HepG2 (cell line): ENCODE data around the gene VSIG10L2. TPM values are rescaled to one million over a fixed set of nuclear protein-coding genes. Genes with fewer than 3 reads are reported as not detected.

Experiments
- ATAC-seq: fragments of 200-7000 bp; cut with Tn5 transposase; 3 replicates; pipeline ENCODE4 v1.9.1; 2020; ENCODE audit warnings: mild to moderate bottlenecking, moderate library complexity
- BruUV-seq: library from RNA; stranded (reverse); fragments of 400-500 nt; replicated peaks from 2 replicates; lab custom pipeline; 2021; lab: Mats Ljungman, UMichigan
- CTCF ChIA-PET: fragments of 300-600 bp; formaldehyde crosslinking; extraction: SDS; loops from one replicate; lab custom pipeline; 2021; ENCODE audit warnings: low total read pairs, inconsistent platforms, low intra/inter-chr PET ratio; lab: Yijun Ruan, JAX
- POLR2A ChIA-PET: fragments of 350-600 bp; sonication (Branson Sonifier 250); formaldehyde crosslinking; loops from one replicate; lab custom pipeline; 2020; ENCODE audit warnings: antibody characterized with exemption, inconsistent platforms; lab: Yijun Ruan, JAX
- DNase-seq: peaks from one replicate; pipeline ENCODE4 v3.0.0-alpha.2; 2015; ENCODE audit warnings: low spot score
- FAIRE-seq: peaks from 3 replicates; lab custom pipeline; 2011; peaks lifted over from hg19 to GRCh38; lab: Jason Lieb, UNC
- H2AFZ ChIP-seq: one replicate; pipeline ENCODE4 v1.6.1; 2011; ENCODE audit warnings: low read length, inconsistent platforms
- H3K27ac ChIP-seq: fragments of 300-600 bp; 3 replicates; pipeline ENCODE4 v1.8.0; 2011; ENCODE audit warnings: mixed run types, mild to moderate bottlenecking, mixed read lengths, low read length, inconsistent platforms; ENCODE audit not compliant: insufficient read depth; ENCODE audit errors: extremely low read length
- H3K27me3 ChIP-seq, 2 experiments: fragments of 200-600 bp in 1 of 2; 2 replicates in 1 of 2; 3 replicates in 1 of 2; pipeline versions ENCODE4 v1.6.0 to v1.8.0; 2011; ENCODE audit warnings: low read length in 2 of 2, mild to moderate bottlenecking in 2 of 2, moderate library complexity in 2 of 2, inconsistent platforms in 1 of 2; ENCODE audit not compliant: insufficient read depth in 2 of 2, control insufficient read depth in 1 of 2
- H3K36me3 ChIP-seq, 2 experiments: fragments of 200-600 bp in 1 of 2; replicated peaks in 1 of 2; 2 replicates in 1 of 2; 3 replicates in 1 of 2; pipeline versions ENCODE4 v1.5.1 to v1.8.0; 2011; ENCODE audit warnings: low read length in 2 of 2, inconsistent platforms in 1 of 2; ENCODE audit not compliant: insufficient read depth in 2 of 2, control insufficient read depth in 1 of 2
- H3K4me1 ChIP-seq: 2 replicates; pipeline ENCODE4 v1.5.1; 2012; ENCODE audit warnings: low read length, inconsistent platforms; ENCODE audit not compliant: insufficient read depth
- H3K4me2 ChIP-seq: 2 replicates; pipeline ENCODE4 v1.6.0; 2011; ENCODE audit warnings: low read depth, low read length, inconsistent platforms
- H3K4me3 ChIP-seq, 3 experiments: fragments of 200-600 bp in 1 of 3; sonication (generic), shearing (Covaris generic) in 1 of 3; replicated peaks in 1 of 3; 2 replicates each; pipeline ENCODE4 v1.5.1; 2011 to 2016; ENCODE audit warnings: low read length in 3 of 3, inconsistent platforms in 2 of 3, low read depth in 2 of 3, mild to moderate bottlenecking in 2 of 3, control low read depth in 1 of 3, mixed read lengths in 1 of 3; ENCODE audit not compliant: insufficient read depth in 1 of 3
- H3K79me2 ChIP-seq: one replicate; pipeline ENCODE4 v1.6.1; 2011; ENCODE audit warnings: low read length, inconsistent platforms; ENCODE audit not compliant: insufficient read depth
- H3K9ac ChIP-seq: 2 replicates; pipeline ENCODE4 v1.6.0; 2011; ENCODE audit warnings: mild to moderate bottlenecking, low read depth, low read length, inconsistent platforms; ENCODE audit not compliant: insufficient read depth
- H3K9me3 ChIP-seq: 2 replicates; pipeline ENCODE4 v1.5.1; 2012; ENCODE audit warnings: mild to moderate bottlenecking, low read length
- H4K20me1 ChIP-seq: 2 replicates; pipeline ENCODE4 v1.6.0; 2011; ENCODE audit warnings: inconsistent platforms, mild to moderate bottlenecking, low read length, moderate library complexity; ENCODE audit not compliant: insufficient read depth
- NPAS2 ChIP-seq: sonication (generic); formaldehyde crosslinking; IDR thresholded peaks from 2 replicates; pipeline ENCODE4 v1.8.0; 2022; ENCODE audit warnings: mild to moderate bottlenecking, missing genetic modification reagents, borderline replicate concordance
- ONECUT2 ChIP-seq: sonication (generic); formaldehyde crosslinking; IDR thresholded peaks from 2 replicates; pipeline ENCODE4 v1.4.0; 2020; ENCODE audit warnings: missing genetic modification reagents
- PHB2 ChIP-seq: fragments of 450-650 bp; IDR thresholded peaks from 2 replicates; pipeline ENCODE4 v1.6.1; 2018; ENCODE audit not compliant: partially characterized antibody
- ZFX ChIP-seq: sonication (generic); formaldehyde crosslinking; IDR thresholded peaks from 2 replicates; pipeline ENCODE4 v1.4.0; 2020; ENCODE audit warnings: mild to moderate bottlenecking, low read depth, missing genetic modification reagents, moderate library complexity
- ZNF180 ChIP-seq: sonication (generic); formaldehyde crosslinking; IDR thresholded peaks from 2 replicates; pipeline ENCODE4 v1.4.0; 2020; ENCODE audit warnings: low read depth, missing genetic modification reagents, borderline replicate concordance
- ZNF317 ChIP-seq: sonication (generic); formaldehyde crosslinking; IDR thresholded peaks from 2 replicates; pipeline ENCODE4 v1.5.0; 2020; ENCODE audit warnings: mild to moderate bottlenecking, missing genetic modification reagents
- ZNF430 ChIP-seq: sonication (generic); formaldehyde crosslinking; IDR thresholded peaks from 2 replicates; pipeline ENCODE4 v1.9.0; 2021; ENCODE audit warnings: mild to moderate bottlenecking, missing genetic modification reagents
- ZNF674 ChIP-seq: sonication (generic); formaldehyde crosslinking; IDR thresholded peaks from 2 replicates; pipeline ENCODE4 v1.5.0; 2020; ENCODE audit warnings: low read depth, mild to moderate bottlenecking, missing genetic modification reagents
- ZNF775 ChIP-seq: sonication (generic); formaldehyde crosslinking; IDR thresholded peaks from 2 replicates; pipeline ENCODE4 v1.4.0; 2020; ENCODE audit warnings: missing genetic modification reagents, mild to moderate bottlenecking, moderate library complexity, borderline replicate concordance
- WGBS: methylation state at CpG from one replicate; pipeline ENCODE4 v1.1.6; 2017; ENCODE audit warnings: low lambda C conversion rate; 5-methylcytosine and 5-hydroxymethylcytosine counted together
- in situ Hi-C: cut with HindIII; loops from 2 replicates; pipeline ENCODE4 v1.10.0; 2017; ENCODE audit warnings: low pct_unique_long_range_greater_than_20kb; ENCODE audit not compliant: extremely low pct_ligation_motif_present
- intact Hi-C: fragments of 100-400 bp; cut with micrococcal nuclease; formaldehyde crosslinking; loops from one replicate; pipeline ENCODE4 v1.10.0; 2022; ENCODE audit not compliant: unreplicated experiment
- polyA plus RNA-seq, 8 experiments: library from polyadenylated mRNA; depleted of rRNA in 3 of 8; stranded (reverse) in 7 of 8; unstranded in 1 of 8; fragments of >200 nt; fragmentation: Illumina TruSeq in 4 of 8; extraction: Trizol in 4 of 8; gene quantifications; 2 replicates each; pipeline versions ENCODE4 v1.2.1 to v1.2.3, GENCODE V29; 2011 to 2016; ENCODE audit warnings: low read depth in 4 of 8, missing spikeins in 1 of 8, mixed read lengths in 1 of 8; ENCODE audit not compliant: insufficient read depth in 1 of 8
- total RNA-seq, 5 experiments: library from RNA; depleted of rRNA; stranded (reverse); fragments of >200 nt; fragmentation: Illumina TruSeq; extraction: Trizol; gene quantifications; 2 replicates each; pipeline ENCODE4 v1.2.3, GENCODE V29; 2016; ENCODE audit warnings: low read depth in 1 of 5
- TF ChIP-seq, protein P1 (sequence below): sonication (generic); formaldehyde crosslinking; IDR thresholded peaks from 2 replicates; pipeline ENCODE4 v1.5.0; 2020; ENCODE audit warnings: missing genetic modification reagents
- TF ChIP-seq, protein P2 (sequence below): IDR thresholded peaks from 2 replicates; pipeline ENCODE4 v1.6.1; 2012; ENCODE audit warnings: low read depth, low read length, improper control_type of control experiment
- TF ChIP-seq, protein P3 (sequence below): sonication (generic); formaldehyde crosslinking; IDR thresholded peaks from 2 replicates; pipeline ENCODE4 v1.4.0; 2020; ENCODE audit warnings: mild to moderate bottlenecking, missing genetic modification reagents
- TF ChIP-seq, protein P4 (sequence below): sonication (generic); formaldehyde crosslinking; IDR thresholded peaks from 2 replicates; pipeline ENCODE4 v1.8.0; 2022; ENCODE audit warnings: mild to moderate bottlenecking, missing genetic modification reagents, borderline replicate concordance
- TF ChIP-seq, protein P5 (sequence below), 2 experiments: fragments of 450-650 bp in 1 of 2; sonication (generic) in 1 of 2; formaldehyde crosslinking; IDR thresholded peaks; 2 replicates each; pipeline versions ENCODE4 v1.5.0 to v1.8.0; 2020 to 2022; ENCODE audit warnings: mild to moderate bottlenecking in 1 of 2, missing genetic modification reagents in 1 of 2

The VSIG10L2 gene
- total and polyA plus RNA-seq, 2 of the 13 experiments (the other 11 are each of a cell fraction or from before 2014, with no cell fraction given): 0.21 TPM; not detected in 1

DNA sequence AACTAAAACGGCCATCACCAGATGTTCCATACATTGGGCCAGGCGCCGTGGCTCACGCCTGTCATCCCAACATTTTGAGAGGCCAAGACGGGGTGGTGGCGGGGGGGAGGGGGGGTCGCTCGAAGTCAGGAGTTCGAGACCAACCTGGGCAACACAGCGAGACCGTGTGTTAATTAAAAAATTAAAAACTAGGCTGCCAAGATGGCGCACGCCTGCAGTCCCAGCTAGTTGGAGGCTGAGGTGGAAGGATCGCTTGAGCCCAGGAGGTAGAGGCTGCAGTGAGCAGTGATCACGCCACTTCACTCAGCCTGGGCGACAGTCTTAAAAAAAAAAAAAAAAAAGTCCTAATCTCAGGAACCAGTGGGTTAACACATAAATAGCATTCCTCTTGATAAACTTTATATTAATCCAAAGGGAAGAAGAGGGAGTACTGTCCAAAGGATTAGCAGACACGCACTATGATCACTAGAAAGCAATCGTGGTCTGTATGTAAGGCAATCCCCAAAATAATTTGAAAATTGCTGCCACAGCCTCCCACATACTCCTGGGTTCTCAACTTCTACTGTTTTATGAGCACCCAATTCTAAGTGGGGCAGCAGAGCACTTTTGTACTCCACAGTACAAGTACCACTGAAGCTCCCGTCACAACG, 43.4 kb upstream of the VSIG10L2 start (continued):
- TF ChIP-seq, protein P1, sequence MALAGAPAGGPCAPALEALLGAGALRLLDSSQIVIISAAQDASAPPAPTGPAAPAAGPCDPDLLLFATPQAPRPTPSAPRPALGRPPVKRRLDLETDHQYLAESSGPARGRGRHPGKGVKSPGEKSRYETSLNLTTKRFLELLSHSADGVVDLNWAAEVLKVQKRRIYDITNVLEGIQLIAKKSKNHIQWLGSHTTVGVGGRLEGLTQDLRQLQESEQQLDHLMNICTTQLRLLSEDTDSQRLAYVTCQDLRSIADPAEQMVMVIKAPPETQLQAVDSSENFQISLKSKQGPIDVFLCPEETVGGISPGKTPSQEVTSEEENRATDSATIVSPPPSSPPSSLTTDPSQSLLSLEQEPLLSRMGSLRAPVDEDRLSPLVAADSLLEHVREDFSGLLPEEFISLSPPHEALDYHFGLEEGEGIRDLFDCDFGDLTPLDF (CRISPR knock-in tag): no peak

DNA sequence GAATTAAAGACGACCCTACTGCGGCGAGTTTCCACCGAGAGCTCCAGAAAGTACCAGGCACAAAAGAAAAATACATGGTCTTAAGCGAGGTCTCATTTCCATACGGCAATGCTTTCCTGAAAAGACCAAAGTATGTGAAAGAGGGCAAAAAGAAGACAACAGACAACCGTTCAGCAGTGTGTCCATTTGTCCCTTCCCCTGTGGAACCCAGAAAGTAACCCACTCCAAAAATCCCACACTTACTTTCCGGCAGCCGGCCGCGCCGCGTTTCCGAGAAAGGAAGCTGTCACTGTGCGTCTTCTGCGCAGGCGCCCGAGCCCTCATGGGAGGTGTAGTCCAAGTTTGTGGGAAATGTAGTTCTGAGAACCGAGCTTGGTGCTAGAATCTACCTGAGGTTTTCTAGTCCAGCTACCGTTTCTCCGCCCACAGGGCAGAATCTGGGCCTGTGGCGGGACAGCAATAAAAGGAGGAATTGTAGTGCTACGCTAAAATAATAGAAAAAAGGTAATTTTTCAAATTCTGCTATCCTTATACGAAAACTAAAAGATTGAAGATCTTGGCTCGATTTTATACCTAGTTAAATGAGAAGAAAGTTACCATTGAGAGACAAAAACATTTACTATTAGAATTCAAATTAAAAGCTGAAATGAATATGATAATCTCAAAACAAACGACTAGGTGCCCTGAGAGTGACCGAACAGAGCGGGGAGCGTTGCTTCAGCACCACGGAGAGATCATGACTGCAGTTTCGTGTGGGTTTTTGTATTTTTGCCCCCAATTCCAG, 42.7 kb upstream of the VSIG10L2 start, which contains the start of gene PUS3:
PUS3 (minus strand) TSS at position 280 of the 784 bp plus-strand sequence. CDS start 6,922 bp downstream, outside the sequence.
- peak within 1 kb of the TSS; percentile 83 for H3K4me2 ChIP-seq
- H4K20me1 ChIP-seq: no peaks in the 10 kb centered on the region
- 6% methylated on average over 31 of the region's 31 CpGs for WGBS
- BruUV-seq: no TSS peak
- H3K79me2 ChIP-seq: peaks cover 11% of the 10 kb centered on the region
- no peaks in the 10 kb centered on the region; a peak in 1 of 5 replicates for H3K36me3 ChIP-seq
- peak; percentile 78 for DNase-seq
- peak within 1 kb of the TSS; percentile 81 for H3K9ac ChIP-seq
- peak; percentile 98 for ATAC-seq
- peak within 1 kb of the TSS; percentile 96 for H2AFZ ChIP-seq
- CTCF ChIA-PET: no interaction called here
- H3K4me1 ChIP-seq: peaks cover 13% of the 10 kb centered on the region
- H3K4me3 ChIP-seq: peak within 1 kb of the TSS; percentile 75 to 95 (median 76)
- POLR2A ChIA-PET: interaction anchor here (0.7 to 1.4 kb wide), 10 partner anchors 10 to 779 kb away, joined by 3 to 17 read pairs (median 4); partner anchors contain the start of genes HYLS1 and STT3A
- intact Hi-C loops (no loop called here), in situ Hi-C loops (no loop called here)
- FAIRE-seq: peak; percentile 60
- H3K9me3 ChIP-seq: no peaks in the 10 kb centered on the region
- H3K27ac ChIP-seq: peak within 1 kb of the TSS; percentile 54
- H3K27me3 ChIP-seq: no peaks in the 10 kb centered on the region; a peak in 1 of 5 replicates
- TF ChIP-seq ZNF430 (CRISPR knock-in tag) (0 out of 2 replicates have a peak, but pooled peaks have one; percentile 51), NPAS2 (CRISPR knock-in tag) (no peak), ZNF317 (no peak), ZNF180 (CRISPR knock-in tag) (no peak), ZNF775 (CRISPR knock-in tag) (no peak), PHB2 (no peak), ONECUT2 (CRISPR knock-in tag) (no peak), ZNF674 (CRISPR knock-in tag) (no peak), ZFX (CRISPR knock-in tag) (peak; percentile 56; the same call in 1 of the 2 replicates)
- TF ChIP-seq, protein P2, sequence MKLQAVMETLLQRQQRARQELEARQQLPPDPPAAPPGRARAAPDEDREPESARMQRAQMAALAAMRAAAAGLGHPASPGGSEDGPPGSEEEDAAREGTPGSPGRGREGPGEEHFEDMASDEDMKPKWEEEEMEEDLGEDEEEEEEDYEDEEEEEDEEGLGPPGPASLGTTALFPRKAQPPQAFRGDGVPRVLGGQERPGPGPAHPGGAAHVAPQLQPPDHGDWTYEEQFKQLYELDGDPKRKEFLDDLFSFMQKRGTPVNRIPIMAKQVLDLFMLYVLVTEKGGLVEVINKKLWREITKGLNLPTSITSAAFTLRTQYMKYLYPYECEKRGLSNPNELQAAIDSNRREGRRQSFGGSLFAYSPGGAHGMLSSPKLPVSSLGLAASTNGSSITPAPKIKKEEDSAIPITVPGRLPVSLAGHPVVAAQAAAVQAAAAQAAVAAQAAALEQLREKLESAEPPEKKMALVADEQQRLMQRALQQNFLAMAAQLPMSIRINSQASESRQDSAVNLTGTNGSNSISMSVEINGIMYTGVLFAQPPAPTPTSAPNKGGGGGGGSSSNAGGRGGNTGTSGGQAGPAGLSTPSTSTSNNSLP: no peak
- TF ChIP-seq, protein P3, sequence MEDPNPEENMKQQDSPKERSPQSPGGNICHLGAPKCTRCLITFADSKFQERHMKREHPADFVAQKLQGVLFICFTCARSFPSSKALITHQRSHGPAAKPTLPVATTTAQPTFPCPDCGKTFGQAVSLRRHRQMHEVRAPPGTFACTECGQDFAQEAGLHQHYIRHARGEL (CRISPR knock-in tag): no peak
- TF ChIP-seq, protein P4, sequence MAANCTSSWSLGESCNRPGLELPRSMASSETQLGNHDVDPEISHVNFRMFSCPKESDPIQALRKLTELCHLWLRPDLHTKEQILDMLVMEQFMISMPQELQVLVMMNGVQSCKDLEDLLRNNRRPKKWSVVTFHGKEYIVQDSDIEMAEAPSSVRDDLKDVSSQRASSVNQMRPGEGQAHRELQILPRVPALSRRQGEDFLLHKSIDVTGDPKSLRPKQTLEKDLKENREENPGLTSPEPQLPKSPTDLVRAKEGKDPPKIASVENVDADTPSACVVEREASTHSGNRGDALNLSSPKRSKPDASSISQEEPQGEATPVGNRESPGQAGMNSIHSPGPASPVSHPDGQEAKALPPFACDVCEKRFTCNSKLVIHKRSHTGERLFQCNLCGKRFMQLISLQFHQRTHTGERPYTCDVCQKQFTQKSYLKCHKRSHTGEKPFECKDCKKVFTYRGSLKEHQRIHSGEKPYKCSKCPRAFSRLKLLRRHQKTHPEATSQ: no peak
- TF ChIP-seq, protein P5, sequence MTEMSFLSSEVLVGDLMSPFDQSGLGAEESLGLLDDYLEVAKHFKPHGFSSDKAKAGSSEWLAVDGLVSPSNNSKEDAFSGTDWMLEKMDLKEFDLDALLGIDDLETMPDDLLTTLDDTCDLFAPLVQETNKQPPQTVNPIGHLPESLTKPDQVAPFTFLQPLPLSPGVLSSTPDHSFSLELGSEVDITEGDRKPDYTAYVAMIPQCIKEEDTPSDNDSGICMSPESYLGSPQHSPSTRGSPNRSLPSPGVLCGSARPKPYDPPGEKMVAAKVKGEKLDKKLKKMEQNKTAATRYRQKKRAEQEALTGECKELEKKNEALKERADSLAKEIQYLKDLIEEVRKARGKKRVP (CRISPR knock-in tag; IDR thresholded peaks at IDR 0.05): no peak
